Common myeloid progenitor, CD34-positive (primary cell): ENCODE data around the gene RPL26.

Experiments used
- CTCF ChIA-PET: fragments of 350-600 bp; sonication (Branson Sonifier 250); formaldehyde crosslinking; loops from one replicate; lab custom pipeline; 2021; ENCODE audit warnings: antibody characterized with exemption; lab: Charles Lee
- POLR2A ChIA-PET: fragments of 350-600 bp; sonication (Branson Sonifier 250); formaldehyde crosslinking; loops from one replicate; lab custom pipeline; 2021; ENCODE audit warnings: antibody characterized with exemption; lab: Charles Lee
- DNase-seq, 3 donors: peaks; one replicate each; pipeline versions ENCODE4 v3.0.0 to v3.0.0-alpha.2; 2013
- H3K27ac ChIP-seq, 2 experiments: 1 replicate in 1 of 2; 2 replicates in 1 of 2; pipeline ENCODE4 v1.7.0; 2013; ENCODE audit warnings: inconsistent platforms in 2 of 2, low read length in 2 of 2, mild to moderate bottlenecking in 2 of 2, low read depth in 1 of 2, moderate library complexity in 1 of 2; ENCODE audit not compliant: severe bottlenecking in 2 of 2, insufficient read depth in 1 of 2, poor library complexity in 1 of 2
- H3K27me3 ChIP-seq, 5 experiments: replicated peaks in 2 of 5; 1 replicate in 3 of 5; 2 replicates in 2 of 5; pipeline versions ENCODE4 v1.6.1 to v1.7.0; 2013; ENCODE audit warnings: low read length in 4 of 5, mild to moderate bottlenecking in 2 of 5, moderate library complexity in 2 of 5, inconsistent platforms in 1 of 5; ENCODE audit not compliant: insufficient read depth in 5 of 5, control insufficient read depth in 4 of 5
- H3K36me3 ChIP-seq, 4 experiments: 1 replicate in 2 of 4; 2 replicates in 2 of 4; pipeline versions ENCODE4 v1.6.1 to v1.7.0; 2013; ENCODE audit warnings: low read length in 3 of 4, control low read depth in 1 of 4, mild to moderate bottlenecking in 1 of 4; ENCODE audit not compliant: control insufficient read depth in 4 of 4, insufficient read depth in 4 of 4
- H3K4me1 ChIP-seq, 4 experiments: 1 replicate in 3 of 4; 2 replicates in 1 of 4; pipeline versions ENCODE4 v1.6.1 to v1.7.1; 2013; ENCODE audit warnings: low read length in 3 of 4, mild to moderate bottlenecking in 3 of 4, control low read depth in 1 of 4, inconsistent platforms in 1 of 4, moderate library complexity in 1 of 4; ENCODE audit not compliant: control insufficient read depth in 4 of 4, insufficient read depth in 4 of 4; ENCODE audit errors: control extremely low read depth in 1 of 4
- H3K4me3 ChIP-seq, 7 experiments: 1 replicate in 4 of 7; 2 replicates in 3 of 7; pipeline versions ENCODE4 v1.5.1 to v1.7.0; 2013; ENCODE audit warnings: mild to moderate bottlenecking in 7 of 7, low read length in 6 of 7, moderate library complexity in 6 of 7, inconsistent platforms in 2 of 7, low read depth in 2 of 7, control low read depth in 1 of 7; ENCODE audit not compliant: insufficient read depth in 4 of 7, control insufficient read depth in 1 of 7; ENCODE audit errors: extremely low read depth in 1 of 7
- H3K9me3 ChIP-seq, 5 experiments: 1 replicate in 4 of 5; 2 replicates in 1 of 5; pipeline versions ENCODE4 v1.6.1 to v1.7.1; 2013; ENCODE audit warnings: low read length in 4 of 5, mild to moderate bottlenecking in 2 of 5, inconsistent platforms in 1 of 5, low read depth in 1 of 5, moderate library complexity in 1 of 5; ENCODE audit not compliant: control insufficient read depth in 4 of 5, insufficient read depth in 2 of 5; ENCODE audit errors: control extremely low read depth in 1 of 5
- WGBS: methylation state at CpG from one replicate; pipeline ENCODE4 v1.1.5; 2013; ENCODE audit not compliant: insufficient coverage; 5-methylcytosine and 5-hydroxymethylcytosine counted together

Gene RPL26

GRCh38 chr17:8391711-8392110 is 8.7 kb upstream of the RPL26 start:
- CTCF ChIA-PET = interaction anchor here (0.6 to 2.2 kb wide), 4 partner anchors 9 to 18 kb away, joined by 3 to 10 read pairs (median 4); partner anchors contain the start of gene RPL26
- Histone ChIP-seq H3K4me1 (peaks cover 0 to 10% (median 4%) of the 10 kb centered on the region in 4 experiments), H3K9me3 (no peaks in the 10 kb centered on the region), H3K27me3 (peaks cover 0 to 3% (median 2%) of the 10 kb centered on the region in 5 experiments), H3K27ac (no peak overlapping the region), H3K4me3 (no peak overlapping the region), H3K36me3 (no peaks in the 10 kb centered on the region)
- DNase-seq = no peak
- WGBS = 85% methylated on average over 6 of the region's 9 CpGs
- POLR2A ChIA-PET = interaction anchor here (0.6 kb wide), 1 partner anchor 133 kb away, joined by 3 read pairs; no protein-coding TSS in a partner anchor

GRCh38 chr17:8387914-8388651 is 5.1 kb upstream of the RPL26 start:
- no peak overlapping the region for H3K4me3 ChIP-seq
- ChIA-PET POLR2A (no interaction called here), CTCF (no interaction called here)
- H3K27me3 ChIP-seq = no peaks in the 10 kb centered on the region
- H3K27ac ChIP-seq = no peak overlapping the region
- no peaks in the 10 kb centered on the region for H3K36me3 ChIP-seq
- 100% methylated on average over 5 of the region's 7 CpGs for WGBS
- no peak for DNase-seq
- H3K4me1 ChIP-seq = peaks cover 0 to 10% (median 6%) of the 10 kb centered on the region in 4 experiments
- no peaks in the 10 kb centered on the region for H3K9me3 ChIP-seq

- Histone ChIP-seq H3K36me3 (peaks cover 0 to 1% (median under 1%) of the 10 kb centered on the region in 4 experiments), H3K4me1 (peaks cover 7 to 15% (median 11%) of the 10 kb centered on the region in 4 experiments), H3K27me3 (no peaks in the 10 kb centered on the region), H3K4me3 (no peak overlapping the region), H3K9me3 (no peaks in the 10 kb centered on the region), H3K27ac (no peak overlapping the region)
- 56% methylated on average over 3 of the region's 6 CpGs for WGBS
- ChIA-PET POLR2A (no interaction called here), CTCF (interaction anchor here (1.1 kb wide), 1 partner anchor 23 kb away, joined by 3 read pairs; no protein-coding TSS in a partner anchor)
- DNase-seq = no peak
These were observed 3.8 kb upstream of the RPL26 start for GRCh38 chr17:8386841-8387240.

- H3K36me3 ChIP-seq = peaks cover 2 to 21% (median 13%) of the 10 kb centered on the region in 4 experiments
- DNase-seq = no peak
- CTCF ChIA-PET = interaction anchor here (1.2 kb wide), 1 partner anchor 24 kb away, joined by 3 read pairs; no protein-coding TSS in a partner anchor
- no peak overlapping the region for H3K27ac ChIP-seq
- peaks cover 8 to 34% (median 28%) of the 10 kb centered on the region in 4 experiments for H3K4me1 ChIP-seq
- 94% methylated on average over 10 of the region's 12 CpGs for WGBS
- no peaks in the 10 kb centered on the region for H3K27me3 ChIP-seq
- no peaks in the 10 kb centered on the region for H3K9me3 ChIP-seq
- no peak overlapping the region for H3K4me3 ChIP-seq
- POLR2A ChIA-PET = no interaction called here
These were observed 1.9 kb upstream of the RPL26 start for GRCh38 chr17:8384801-8385378.

GRCh38 chr17:8382880-8383142 is 182 bp downstream of the RPL26 start:
- Histone ChIP-seq H3K4me3 (peak overlapping the region; percentile 84 to 99 (median 94)), H3K4me1 (peaks cover 8 to 37% (median 30%) of the 10 kb centered on the region in 4 experiments), H3K27ac (peak overlapping the region; percentile 81 to 91), H3K9me3 (no peaks in the 10 kb centered on the region), H3K36me3 (peaks cover 7 to 41% (median 30%) of the 10 kb centered on the region in 4 experiments), H3K27me3 (no peaks in the 10 kb centered on the region)
- CTCF ChIA-PET = interaction anchor here (0.8 to 2.6 kb wide), 3 partner anchors 9 to 191 kb away, joined by 3 to 10 read pairs (median 4); no protein-coding TSS in a partner anchor
- WGBS = 0% methylated on average over 15 of the region's 15 CpGs
- DNase-seq = no peak
- POLR2A ChIA-PET = interaction anchor here (1.7 kb wide), 1 partner anchor 23 kb away, joined by 5 read pairs; no protein-coding TSS in a partner anchor

GRCh38 chr17:8382052-8382879 is 727 bp downstream of the RPL26 start:
- Histone ChIP-seq H3K36me3 (peaks cover 7 to 45% (median 35%) of the 10 kb centered on the region in 4 experiments), H3K27ac (peak overlapping the region; percentile 81 to 91), H3K4me1 (peaks cover 8 to 37% (median 30%) of the 10 kb centered on the region in 4 experiments), H3K9me3 (no peaks in the 10 kb centered on the region), H3K4me3 (peak overlapping the region; percentile 84 to 99 (median 94)), H3K27me3 (no peaks in the 10 kb centered on the region)
- DNase-seq = peak in 1 of 3 donors; percentile 22
- ChIA-PET CTCF (interaction anchor here (0.8 to 2.6 kb wide), 4 partner anchors 10 to 190 kb away, joined by 3 to 10 read pairs (median 4); no protein-coding TSS in a partner anchor), POLR2A (interaction anchor here (1.7 kb wide), 1 partner anchor 24 kb away, joined by 5 read pairs; no protein-coding TSS in a partner anchor)
- 35% methylated on average over 16 of the region's 27 CpGs for WGBS
